ENCODE results near the gene FNTB.

The FNTB gene

DNA sequence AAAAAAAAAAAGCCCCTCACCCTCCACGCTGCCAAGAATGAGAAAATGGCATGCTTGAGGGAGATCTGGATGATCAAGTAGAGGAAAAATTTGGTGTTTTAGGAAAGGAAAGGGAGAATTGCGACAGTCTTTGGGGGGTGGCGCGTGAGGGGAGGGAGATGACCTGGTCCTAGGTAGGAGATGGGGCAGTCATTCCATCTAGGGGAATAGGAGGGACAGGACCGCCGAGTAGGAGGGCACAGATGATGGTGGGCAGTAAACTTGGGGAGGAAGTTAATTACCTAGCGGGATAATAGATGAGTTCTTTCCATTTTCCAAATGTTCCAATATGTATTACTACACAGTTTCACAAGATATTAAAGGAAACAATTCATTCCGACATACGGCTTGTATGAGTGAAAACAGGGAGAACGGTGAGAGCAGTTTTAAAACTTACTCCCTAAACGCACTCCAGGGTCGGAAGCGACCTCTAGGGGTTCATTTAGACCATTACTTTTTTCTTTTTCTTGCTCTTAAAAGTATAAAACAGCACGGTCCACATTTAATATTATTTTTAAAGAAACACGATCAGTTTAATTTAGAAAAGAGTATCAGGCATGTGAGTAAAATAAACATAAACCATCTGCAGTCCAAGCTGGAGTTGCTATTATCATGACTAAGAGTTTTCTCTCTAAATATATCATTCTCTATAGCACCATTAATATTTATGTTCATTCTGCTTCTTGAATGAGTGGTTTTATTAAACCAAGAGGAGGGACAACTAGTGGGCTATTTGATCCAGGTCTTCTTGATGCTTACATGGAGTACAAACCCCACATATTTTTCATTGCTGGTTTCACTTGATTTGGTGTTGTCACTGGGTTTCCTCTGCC is 3.0 kb upstream of the FNTB start:
- DNase-seq: no peak

DNA sequence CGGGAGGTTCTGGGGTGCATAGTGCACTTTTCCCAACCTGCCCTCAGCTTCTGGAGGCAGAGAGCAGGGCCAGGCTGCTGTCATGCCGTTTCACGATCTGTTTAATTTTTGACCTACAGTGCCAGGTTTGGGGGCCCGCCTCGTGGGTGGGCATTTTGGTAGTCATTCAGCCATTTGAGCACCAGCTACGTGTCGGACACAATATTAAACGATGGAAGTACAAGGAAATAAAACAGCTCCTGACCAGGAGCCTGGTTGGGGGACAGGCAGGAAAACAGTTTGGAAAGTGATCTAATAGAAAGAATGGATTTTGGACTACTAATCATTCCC is 708 bp downstream of the FNTB start:
- no peak for DNase-seq

DNA sequence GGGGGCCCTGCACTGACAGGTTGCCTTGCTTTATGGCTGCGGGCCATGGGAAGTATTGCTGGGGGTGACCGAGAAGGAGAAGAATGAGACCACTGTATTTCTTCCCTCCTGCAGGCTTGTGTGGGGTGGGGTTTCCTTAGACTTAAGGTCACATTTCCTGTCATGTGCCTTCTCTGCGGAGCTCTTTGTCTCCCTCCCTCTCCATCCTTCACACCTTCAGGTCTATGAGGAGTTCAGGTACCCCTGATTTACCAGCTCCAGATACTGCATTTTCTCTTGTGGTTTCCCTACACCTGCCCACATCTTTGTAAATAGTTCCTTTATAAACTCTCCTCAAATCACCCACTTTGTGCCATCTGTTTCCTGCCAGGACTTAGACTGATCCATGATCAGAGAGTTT is 3.6 kb downstream of the FNTB start:
- no peak for DNase-seq

DNA sequence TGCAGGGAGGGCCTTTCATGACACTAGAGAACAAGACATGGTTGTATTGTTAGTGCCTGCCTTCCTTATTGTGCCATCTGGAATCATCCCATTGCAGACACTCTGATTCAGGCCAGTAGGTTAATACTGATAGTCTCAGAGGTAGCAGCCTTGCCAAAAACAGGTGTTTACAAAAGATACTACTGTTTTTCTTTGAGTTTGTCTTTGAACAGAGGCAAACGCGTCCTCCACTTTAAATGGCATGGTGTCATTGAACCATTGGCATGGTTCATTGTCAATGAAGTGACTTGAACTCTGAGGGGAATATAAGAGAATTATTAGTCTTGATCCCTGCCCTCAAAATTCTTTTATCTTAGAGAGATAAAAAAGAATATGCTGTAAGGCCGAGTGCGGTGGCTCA is 4.2 kb downstream of the FNTB start:
- DNase-seq: no peak

DNA sequence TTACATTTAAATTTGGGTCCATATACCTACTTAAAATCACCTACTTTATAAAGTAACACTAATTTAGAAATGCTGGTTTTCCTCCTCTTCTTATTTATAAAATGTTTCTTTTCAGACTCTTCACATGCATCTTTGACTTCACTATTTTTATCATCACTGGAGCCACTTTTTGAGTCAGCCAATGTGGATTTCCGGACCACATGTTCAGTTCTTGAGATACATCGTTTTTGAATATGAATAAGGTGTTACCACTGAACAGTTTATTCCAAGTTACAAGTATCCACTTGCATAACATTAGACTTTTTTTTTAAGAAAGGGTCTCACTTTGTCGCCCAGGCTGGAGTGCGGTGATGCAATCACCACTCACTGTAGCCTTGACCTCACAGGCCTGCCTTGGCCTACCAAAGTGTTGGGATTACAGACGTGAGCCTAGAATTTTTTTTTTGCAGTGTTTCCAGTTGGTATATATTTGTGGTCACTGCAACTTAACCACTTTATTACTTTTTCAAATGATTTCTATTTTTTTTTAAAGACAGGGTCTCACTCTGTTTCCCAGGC is 5.7 kb downstream of the FNTB start:
- no peak for DNase-seq

DNA sequence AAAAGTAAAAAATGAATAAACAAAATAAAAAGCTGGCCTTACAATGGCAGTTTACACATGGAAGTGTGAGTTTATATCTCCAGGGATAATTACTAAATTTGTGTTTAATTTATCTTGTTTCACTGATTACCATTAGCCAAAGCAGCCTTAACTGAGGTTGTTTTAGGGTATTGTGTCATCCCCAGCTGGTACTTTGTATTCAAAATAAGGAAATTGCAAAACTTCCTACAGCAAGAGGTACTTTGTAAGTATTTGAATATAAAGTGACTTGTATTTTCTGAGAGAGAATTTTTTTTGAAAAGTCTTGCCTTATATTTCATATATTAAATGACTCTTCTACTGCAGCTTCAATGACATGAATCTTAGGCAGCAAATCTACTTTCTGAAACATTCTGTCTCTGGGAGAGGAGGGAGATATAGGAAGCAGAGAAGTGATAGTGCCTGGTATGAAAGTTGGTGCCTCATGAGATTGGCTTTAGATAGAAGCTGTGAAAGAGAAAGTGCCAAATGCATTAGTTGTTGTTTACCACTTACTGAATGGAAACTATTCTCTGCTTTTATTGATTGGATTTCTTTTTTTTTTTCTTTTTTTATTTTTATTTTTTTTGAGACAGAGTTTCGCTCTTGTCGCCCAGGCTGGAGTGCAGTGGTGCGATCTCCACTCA is 6.7 kb downstream of the FNTB start:
- DNase-seq: no peak

DNA sequence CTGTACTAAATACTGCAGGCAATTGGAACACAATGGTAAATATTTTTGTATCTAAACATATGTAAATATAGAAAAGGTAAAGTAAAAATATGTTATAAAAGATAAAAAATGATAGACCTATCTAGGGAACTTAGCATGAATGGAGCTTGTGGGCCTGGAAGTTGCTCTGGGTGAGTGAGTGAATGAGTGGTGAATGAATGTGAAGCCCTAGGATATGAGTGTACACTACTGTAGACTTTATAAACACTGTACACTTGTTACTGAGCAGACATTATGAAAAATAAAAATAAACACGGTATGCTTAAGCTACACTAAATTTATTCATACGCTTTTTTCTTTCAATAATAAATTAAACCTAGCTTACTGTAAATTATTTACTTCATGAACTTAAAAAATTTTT is 7.8 kb downstream of the FNTB start:
- DNase-seq: no peak

DNA sequence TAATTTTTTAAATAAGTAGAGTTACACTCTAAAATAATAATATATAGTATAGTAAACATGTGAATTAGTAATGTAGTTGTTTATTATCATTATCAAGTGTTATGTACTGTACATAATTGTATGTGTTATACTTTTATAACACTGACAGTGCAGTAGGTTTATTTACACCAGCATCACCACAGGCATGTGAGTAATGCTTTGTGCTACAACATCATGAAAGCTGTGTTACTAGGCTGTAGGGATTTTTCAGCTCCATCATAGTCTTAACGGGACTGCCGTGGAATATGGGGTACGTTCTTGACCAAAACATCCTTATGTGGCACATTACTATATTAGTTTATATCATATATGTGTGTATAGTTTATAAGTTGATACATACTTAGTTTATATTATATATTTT is 8.6 kb downstream of the FNTB start:
- DNase-seq: no peak

DNA sequence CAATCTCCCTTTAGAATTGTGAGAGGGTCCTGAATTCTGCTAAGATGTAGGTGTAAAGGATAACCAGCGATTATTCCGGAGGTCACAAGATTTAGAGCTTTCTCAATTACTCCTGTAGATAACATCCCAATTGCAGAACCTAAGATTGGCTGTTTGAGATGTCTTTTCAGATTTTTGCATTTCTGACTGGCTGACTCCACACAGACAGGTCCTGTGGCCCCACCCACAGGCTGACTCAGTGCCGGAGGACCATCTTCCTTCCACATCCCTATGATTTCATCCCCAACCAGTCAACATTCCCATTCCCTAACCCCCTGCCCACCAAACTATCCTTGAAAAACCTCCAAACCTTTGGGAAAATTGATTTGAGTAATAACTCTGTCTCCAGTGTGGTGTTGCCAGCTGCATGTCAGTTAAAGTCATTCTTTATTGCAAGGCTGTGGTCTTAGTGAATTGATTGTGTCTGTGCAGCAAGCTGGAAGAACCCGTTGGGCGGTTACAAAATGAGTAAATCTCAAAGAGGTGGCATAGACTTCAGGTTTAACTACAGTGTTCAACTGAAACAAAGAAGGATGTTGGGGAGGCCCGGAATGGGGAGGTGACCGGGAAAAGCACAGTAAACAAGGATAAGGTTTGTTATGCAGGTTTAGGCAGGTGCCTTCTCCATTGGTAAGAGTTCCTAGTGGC is 10.6 kb downstream of the FNTB start:
- no peak for DNase-seq

DNA sequence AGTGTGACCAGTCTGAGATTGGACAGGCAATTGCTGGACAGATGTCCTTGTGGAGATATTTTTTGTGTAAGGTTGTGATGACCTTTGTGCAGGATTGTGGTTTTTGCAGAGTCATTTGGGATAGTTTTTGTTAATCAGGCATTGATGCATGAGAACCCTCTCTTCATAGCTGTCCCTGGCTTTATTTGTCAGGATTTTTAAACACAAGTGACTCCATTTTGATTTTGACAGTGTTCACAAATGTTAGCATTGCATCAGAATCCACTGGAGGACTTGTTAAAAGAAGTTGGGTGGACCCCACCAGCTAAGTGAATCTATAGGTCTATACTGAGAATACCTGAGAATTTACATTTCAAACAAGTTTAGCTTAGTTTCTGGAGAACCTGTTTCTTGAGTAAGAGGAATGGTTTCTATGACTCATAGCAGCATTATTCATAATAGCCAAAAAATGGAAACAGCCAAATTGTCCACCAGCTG is 11.8 kb downstream of the FNTB start:
- no peak for DNase-seq

DNA sequence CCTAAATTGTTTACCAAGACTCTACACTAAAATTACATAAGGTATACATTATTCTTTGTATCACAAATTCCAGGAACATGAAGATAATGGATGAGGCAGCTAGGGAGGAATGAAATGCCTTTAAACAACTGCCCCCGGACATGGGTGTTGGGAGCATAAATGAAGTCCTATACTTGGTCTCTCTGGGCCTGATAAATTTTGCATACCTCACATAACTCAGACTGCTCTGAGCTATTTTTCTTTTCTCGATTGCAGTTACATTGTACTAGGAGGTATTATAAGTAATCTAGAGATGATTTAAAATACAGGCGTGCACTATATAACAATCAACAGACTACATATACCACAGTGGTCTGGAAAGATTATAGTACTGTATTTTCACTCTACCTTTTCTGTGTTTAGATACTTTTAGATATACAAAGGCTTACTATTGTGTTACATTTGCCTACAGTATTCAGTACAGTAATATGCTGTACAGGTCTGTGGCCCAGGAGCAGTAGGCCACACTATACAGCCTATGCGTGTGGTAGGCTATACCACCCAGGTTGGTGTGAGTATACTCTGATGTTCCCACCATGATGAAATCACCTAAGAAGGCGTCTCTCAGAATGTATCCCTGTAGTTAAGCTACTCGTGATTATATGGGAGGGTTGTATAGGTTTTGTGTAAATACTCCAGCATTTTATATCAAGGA is 14.3 kb downstream of the FNTB start:
- DNase-seq: no peak

DNA sequence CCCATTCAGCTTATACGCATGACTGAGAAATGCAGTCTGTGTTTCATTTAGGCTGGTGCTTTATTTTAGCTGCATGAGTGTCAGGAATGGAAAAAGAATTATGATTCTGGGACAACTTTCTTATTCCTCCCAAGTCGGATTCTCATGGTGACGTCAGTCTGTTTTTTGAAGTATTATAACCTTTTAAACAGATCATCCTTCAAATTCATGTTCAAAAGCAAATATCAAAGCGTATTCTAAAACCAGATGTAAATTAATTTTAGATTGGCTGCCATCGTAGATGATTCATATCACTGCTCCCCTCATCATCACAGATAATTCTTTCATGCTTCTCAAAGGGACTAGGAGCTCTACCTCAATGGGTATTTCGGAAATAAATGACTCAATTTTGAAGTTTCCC is 15.0 kb downstream of the FNTB start:
- no peak for DNase-seq

DNA sequence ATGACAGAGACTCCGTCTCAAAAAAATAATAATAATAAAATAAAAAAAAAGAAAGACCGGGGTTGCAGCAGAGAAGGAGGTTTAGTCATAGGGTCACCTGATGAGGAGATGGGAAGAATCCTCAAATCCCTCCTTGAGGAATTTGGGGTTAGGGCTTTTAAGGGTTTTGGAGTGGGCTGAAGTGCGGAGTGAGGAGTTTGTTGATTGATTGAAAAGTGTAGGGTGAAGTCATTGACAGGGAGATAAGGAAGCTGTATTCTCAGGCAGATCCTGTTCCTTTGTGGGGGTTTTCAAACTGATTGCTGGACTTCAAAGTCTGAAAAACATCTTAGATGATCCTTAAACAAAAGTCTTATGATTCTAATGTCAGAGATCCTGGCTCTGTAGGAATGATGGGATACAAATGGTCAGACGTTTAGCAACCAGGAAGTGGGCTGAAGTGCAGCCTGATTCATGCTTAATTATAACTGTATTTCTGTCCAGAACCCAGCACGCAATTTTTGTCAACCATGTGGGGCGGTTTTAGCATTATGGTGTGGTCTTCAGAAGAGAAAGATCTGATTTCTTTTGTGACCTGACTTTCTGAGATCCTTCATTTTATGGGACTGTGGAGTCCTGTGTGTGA is 16.0 kb downstream of the FNTB start:
- no peak for DNase-seq

DNA sequence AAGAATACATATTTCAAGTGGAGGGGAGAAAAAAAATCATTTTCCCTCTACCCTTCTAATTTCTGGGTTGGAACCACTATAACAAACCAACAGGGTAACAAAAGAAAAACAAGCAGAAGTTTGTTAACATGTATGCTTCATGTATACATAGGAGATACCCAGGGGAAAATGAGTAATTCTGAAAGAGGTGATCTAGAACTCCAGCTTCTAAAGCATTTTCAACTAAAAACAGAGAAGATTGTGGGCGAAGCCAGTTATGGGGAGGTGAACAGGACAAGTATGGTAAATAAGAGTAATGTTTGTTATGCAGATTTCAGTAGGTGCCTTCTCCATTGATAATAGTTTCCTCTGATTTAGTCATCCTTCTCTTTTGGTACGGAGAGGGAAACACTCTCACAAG is 16.7 kb downstream of the FNTB start:
- no peak for DNase-seq

DNA sequence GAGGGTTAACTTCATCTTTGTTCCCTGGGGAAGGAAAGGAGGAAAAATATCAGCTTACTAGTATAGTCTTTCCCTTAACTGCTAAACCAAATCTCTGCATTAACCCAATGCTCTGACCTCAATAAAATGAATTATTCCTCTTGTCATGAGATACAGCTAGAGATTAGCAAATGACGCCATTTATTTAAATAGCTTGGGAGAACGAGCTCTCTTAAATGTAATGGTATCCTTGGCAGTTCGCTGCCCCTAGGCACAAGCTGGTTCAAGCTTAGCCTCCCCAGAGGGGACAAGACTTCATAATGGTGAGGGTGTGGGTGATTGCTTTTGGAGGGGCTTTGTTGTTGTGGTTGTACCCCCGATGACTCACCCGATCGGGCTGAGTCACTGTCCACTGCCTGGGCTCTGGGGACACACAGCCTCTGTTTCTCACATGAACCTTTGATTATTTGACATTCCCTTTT is 19.6 kb downstream of the FNTB start:
- no peak for DNase-seq

DNA sequence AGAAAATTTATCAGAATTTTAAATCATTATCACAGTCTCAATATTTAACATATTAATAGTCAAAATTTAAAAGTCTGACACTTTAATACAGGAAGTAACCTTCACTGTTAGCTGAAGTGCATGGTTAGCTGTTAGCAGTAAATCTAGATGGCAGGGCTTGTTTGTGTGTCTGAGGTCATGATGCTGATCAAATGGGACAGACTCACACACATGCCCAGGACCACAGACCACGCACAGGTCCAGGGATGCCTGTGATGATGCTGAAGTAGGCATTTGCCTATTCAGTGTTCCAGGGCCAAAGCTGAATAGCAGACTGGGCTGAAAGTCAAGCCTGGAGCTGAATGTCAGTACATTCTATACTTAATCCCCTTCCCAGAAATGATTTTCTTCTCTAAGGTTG is 20.5 kb downstream of the FNTB start:
- DNase-seq: no peak

DNA sequence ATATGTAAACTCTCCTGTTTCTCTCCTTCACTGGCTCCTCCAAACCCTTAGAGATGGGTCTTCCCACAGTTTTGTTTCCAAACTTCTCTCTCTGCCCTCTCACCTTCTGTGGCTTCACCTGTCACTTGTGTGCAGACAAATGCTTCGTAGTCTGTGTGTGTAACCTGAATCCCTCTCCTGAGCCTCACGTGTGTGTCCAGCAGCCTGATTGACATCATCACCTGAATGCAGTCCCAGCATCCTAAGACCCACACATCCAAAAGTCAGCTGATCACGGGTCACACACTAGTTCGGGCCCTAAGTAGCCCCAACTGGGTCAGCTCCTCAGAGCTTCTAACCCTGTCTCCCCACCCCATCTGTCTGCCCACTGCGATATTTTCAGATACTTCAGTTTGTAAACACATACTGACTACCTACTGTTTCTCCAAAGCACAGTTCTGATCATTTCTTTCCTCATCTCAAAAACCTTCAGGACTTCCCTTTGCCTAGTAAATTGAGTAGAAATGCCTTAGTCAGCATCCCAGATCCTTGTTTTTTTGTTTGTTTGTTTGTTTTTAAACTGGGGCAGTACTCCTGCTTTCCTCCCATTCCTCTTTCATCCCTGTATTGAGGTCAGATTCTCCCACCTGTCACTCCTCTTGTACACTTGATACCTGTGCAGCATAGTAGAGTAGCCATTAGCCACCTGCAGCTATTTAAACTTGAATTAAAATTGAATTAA is 23.7 kb downstream of the FNTB start:
- no peak for DNase-seq

DNA sequence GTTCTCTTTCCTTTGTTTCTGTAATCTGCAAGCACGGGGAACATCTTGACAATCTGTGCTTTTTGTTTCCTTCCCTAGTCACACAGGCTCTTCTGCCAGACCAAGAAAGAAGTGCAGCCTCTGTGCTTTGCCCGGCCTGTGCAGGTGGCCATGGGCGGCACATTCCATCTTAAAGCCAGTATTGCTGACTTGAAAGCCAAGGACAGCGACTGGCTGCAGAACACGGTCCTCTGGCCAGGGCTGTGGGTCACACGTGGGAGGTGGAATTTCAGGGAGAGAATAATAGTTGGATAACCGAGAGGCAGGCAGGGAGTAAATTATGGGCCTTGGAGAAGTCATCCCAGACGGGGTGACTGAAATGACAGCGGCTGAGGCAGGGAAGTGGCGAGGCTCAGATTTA is 24.8 kb downstream of the FNTB start:
- DNase-seq: no peak

DNA sequence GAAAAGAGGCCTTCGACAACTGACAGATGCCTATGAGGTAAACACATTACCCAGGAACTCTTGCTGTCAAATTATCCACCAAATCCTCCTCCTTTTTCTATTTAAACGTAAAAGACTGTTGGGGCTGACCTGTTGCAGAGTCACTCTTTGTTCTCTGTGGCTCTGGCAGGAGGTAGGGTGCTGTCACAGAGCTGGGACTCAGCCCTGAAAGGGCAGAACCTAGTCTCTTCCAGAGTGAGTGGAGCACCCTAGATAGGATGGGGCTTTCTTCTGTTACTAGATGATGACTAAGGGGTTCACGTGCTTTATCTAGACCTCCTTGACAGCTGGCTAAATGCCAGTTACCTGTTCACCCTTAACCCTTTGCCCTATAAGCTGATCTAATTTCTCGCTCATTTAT is 25.7 kb downstream of the FNTB start:
- DNase-seq: no peak

DNA sequence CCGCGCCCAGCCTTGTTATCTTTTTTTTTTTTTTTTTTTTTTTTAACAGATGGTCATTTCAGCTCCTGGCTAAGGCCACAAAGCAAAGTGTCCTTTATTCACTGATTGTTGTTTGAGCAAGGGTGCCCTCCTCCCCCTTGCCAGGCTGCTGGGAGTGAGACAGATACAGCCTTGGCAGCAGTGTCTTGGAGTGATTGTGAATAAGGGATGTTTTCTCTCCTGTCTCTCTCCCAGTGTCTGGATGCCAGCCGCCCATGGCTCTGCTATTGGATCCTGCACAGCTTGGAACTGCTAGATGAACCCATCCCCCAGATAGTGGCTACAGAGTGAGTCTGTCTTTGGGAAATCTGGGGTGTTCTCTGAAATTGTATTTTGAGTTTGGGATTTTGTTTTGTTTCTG is 28.7 kb downstream of the FNTB start:
- DNase-seq: no peak

DNA sequence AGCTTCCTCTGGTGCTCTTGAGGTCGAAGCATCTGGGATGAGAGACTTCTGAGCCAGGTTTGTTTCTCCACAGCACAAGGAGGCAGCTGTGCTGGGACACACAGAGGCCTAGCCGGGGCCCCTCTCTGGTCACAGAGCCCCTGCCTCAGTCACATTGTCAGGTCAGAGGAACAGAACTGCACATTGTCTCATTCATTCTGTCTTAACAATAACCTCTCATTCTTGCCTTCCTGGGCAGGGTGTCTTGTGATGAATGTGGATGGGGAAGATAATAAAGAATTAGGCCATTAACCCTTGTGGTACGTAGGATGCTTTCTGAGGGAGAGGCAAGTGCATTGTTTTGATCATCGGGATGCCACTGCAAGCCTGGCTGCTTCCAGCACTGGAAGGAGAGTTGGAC is 29.8 kb downstream of the FNTB start:
- DNase-seq: no peak

All from femur (tissue), 1 donor.